GM10266 (cell line): ENCODE data around the gene LPAR3.

Experiments used
- DNase-seq: peaks from one replicate; pipeline ENCODE4 v3.0.0; 2012; ENCODE audit errors: extremely low spot score
- CTCF ChIP-seq: IDR thresholded peaks from 2 replicates; pipeline ENCODE4 v1.5.1; 2012; ENCODE audit warnings: mild to moderate bottlenecking, low read depth; ENCODE audit not compliant: control insufficient read depth, insufficient read depth; ENCODE audit errors: missing control alignments

LPAR3 gene

GRCh38 chr1:84776639-84777038 lies 116.4 kb downstream of the LPAR3 start:
- no peak for TF ChIP-seq CTCF

GRCh38 chr1:84775535-84775920 lies 117.5 kb downstream of the LPAR3 start:
- no peak for TF ChIP-seq CTCF
- no peak for DNase-seq

More at GRCh38 chr1:84776639-84777038, 116.4 kb downstream of the LPAR3 start:
- DNase-seq: no peak

- no peak for TF ChIP-seq CTCF
- DNase-seq: no peak
These were observed 118.1 kb downstream of the LPAR3 start for GRCh38 chr1:84774669-84775534.

GRCh38 chr1:84773933-84774497 lies 119.0 kb downstream of the LPAR3 start:
- TF ChIP-seq CTCF: no peak
- DNase-seq: no peak

GRCh38 chr1:84773195-84773594 lies 119.8 kb downstream of the LPAR3 start:
- DNase-seq: no peak
- TF ChIP-seq CTCF: no peak

- TF ChIP-seq CTCF: peak; percentile 91
- DNase-seq: peak; percentile 71
These were observed 120.5 kb downstream of the LPAR3 start for GRCh38 chr1:84772428-84772943.

- no peak for DNase-seq
- TF ChIP-seq CTCF: no peak
These were observed 121.1 kb downstream of the LPAR3 start for GRCh38 chr1:84771895-84772294.
